GM20431 (cell line): Measurements from ENCODE around the gene PRR22.

Source experiments
- in situ Hi-C: fragments of 300-500 bp; cut with MseI, MboI; formaldehyde crosslinking; loops from one replicate; pipeline ENCODE4 v1.15.0; 2020; ENCODE audit warnings: low sequenced_read_pairs; ENCODE audit not compliant: unreplicated experiment

Gene PRR22

DNA sequence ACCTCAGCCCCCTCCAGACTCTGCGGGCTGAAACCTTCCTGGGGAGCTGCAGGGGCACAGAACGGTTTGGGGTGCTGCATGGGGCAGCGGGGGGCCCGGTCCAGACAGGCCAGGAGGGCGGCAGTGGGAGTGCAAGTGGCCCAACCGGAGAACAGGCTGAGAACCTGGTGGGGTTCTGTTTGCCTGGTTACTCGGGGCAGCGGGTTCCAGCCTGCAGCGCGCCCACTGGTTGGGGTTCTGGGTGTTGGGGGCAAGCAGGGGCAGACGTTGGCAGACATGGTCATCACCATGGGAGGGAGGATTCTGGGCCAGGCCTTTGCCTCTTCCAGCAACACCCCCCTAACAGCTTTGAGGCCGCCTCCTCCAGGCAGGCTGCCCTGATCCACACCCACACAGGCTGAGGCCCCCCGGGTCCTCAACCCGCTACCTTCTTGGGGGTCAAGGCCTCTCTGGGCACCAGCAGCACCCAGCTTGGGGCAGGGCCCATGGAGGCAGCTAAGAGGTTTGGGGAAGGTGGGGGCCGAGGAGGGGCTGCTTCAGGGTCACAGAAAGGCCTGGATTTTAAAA is at the start of gene PRR22:
PRR22 (minus strand) TSS at position 166 of the 567 bp plus-strand sequence; CDS start at position 80, 86 bp downstream.
- in situ Hi-C loops, result no loop called here

DNA sequence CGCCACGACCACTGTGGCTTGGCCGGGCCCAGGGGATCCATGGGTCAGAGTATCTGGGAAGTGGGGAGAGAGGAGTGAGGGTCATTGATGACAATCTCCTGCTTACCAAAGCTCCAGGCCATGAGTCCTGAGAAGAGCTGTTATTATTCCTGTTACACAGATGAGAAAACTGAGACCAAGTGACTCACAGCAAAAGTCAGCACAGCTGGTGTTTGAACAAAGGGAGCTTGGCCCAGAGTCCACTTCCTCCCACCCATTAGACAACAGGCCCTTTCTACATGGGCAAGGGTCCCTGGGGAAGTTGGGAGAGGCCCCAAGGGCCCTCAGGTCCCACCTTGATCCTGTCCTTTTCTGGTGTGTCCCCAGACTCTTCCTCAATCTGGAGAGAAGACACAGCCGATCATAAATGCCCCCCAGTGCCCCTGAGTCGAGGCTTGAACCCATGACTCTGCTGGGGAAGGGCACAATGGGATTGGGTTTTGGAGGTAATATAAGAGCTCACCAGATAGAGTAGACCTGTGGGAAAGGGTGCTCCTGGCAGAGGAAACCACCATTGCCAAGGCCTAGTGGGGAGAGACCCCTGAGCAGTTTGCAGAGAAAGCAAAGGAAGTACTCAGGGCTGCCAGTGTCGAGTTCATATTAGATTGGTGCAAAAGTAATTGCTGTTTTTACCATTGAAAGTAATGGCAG is 48.1 kb upstream of the PRR22 start:
- in situ Hi-C loops, result no loop called here

DNA sequence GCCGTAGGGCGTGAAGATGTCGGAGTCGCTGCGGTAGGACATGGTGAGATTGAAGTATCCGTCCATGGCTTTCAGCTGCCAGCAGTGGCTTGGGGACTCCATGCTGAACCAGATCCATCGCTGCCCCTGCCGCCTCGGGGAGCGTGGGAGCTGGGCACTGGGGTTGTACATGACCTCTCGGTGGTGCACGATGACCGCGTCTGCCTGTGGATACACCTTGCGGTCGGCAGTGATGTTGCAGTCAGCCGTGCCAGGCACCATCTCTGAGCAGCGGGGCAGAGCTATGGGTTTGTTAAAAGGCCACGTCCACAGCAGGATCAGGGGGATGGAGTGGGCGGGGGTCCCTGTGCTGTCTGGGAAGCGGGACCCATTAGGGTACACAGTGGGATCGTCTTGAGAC is 47.5 kb upstream of the PRR22 start:
- in situ Hi-C loops, result no loop called here

DNA sequence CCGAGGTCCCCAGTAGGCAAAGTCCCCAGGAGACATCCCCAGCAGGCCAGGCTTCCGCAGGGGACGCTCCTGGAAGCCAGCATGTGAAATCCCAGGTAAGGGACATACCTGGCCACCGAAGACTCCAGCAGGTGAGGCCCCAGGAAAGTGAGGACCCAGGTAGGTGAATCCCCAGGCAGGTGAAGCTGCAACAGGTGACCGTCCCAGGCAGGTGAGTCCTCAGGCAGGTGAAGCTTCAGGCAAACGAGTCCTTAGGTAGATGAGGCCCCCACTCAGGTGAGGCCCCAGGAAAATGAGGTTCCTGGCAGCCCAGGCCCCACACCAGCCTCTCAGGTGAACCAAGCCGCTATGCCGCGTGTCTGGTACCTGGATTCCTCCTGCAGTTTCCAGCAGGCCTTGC is 46.6 kb upstream of the PRR22 start:
- in situ Hi-C loops, result no loop called here

DNA sequence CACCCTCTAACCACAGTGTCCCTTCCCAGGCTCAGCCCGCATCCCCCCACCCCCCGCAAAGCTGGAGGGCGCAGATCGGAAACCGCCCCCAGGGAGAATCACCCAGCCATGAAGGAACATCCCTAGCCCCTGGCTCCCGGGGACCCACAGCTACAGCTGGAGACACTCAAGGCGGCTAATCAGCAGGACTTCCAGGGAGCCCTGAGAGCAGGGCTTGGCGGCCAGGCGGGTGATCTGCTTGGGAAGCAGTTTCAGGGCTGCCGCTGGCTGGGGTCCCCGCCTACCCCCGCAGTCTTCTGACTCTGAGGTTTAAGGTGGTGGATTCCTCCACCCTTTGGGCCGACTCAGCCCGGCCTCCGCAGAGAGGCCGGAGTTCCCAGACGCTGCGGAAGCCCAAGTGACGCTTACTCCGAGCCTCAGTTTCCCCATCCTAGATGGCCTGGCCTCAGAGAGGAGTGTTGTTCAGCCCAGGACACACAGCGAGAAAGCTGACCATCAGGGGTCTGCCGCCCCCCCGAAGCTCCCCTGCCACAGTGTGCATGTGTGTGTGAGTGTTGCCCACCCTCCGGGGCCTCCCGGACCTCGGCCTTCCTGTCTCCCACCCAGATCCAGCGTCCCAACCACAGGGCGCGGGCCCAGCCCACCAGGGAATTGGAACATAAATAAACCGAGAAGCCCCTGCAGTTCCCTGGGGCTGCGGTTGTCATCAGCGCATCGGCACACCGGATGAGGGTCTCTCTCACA is 45.2 kb upstream of the PRR22 start:
- in situ Hi-C loops, result no loop called here

DNA sequence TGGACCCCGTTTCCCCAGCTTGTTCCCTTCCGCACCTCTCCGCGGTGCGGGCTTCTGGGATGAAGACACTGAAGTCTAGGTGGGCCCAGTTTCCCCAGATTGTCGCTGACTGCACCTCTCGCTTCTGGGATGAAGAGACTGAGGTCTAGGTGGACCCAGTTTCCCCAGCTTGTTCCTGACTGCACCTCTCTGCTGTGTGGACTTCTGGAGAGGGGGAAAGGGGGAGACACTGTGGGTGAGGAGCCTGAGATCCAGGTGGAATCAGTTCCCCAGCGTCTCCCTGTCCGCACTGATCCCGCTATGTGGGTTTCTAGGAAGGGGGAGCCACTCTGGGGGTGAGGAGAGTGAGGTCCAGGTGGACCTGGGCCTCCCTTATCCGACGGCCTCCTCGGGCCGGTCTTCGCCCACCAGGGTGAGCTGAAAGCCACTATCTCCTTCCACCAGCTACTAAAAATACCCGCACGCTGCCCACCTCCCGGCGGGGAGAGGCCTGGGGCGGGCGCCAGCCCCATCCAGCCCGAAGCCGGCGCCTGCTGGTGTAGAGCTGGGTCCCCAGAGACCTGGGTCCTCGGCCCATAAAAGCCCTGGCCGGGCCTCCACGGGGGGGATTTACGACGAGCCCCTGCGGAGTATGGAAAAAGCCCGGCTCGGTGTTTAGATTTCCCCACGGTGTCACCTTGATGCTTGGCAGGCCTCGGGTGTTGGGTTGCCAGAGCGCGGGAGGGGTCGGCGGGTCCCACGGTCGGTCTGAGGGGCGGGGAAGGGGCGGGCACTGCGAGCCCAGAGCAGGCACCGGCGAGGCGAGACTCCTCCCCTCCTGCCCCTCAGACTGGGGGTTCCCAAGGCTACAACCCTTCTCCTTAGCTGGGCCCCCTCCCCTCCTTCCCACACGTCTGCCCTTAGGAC is 44.4 kb upstream of the PRR22 start:
- in situ Hi-C loops, result no loop called here

DNA sequence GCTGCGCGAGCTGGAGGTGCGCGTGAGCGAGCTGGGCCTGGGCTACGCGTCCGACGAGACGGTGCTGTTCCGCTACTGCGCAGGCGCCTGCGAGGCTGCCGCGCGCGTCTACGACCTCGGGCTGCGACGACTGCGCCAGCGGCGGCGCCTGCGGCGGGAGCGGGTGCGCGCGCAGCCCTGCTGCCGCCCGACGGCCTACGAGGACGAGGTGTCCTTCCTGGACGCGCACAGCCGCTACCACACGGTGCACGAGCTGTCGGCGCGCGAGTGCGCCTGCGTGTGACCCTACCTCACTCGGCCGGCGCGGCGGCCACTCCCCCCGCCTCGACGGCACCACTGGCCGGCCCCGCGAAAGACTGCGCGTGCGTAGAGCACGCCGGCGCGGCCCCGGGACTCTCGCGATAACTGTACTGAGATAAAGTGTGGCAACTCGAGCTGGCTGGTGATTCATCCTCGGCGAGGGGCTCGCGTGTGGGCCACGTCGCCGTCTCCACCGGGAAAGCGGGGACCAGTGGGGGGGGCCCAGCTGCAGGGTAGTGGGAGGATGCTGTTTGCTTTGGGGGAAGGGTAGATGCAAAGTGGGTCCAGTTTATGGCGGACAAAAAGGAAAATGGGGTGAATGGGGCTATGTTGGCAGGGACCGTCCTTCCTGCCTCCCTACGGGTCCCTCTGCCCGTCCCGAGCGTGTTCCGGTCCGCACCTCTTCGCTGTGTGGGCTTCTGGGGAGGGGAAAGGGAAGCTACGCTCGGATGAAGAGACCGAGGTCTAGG is 43.5 kb upstream of the PRR22 start:
- in situ Hi-C loops, result no loop called here

DNA sequence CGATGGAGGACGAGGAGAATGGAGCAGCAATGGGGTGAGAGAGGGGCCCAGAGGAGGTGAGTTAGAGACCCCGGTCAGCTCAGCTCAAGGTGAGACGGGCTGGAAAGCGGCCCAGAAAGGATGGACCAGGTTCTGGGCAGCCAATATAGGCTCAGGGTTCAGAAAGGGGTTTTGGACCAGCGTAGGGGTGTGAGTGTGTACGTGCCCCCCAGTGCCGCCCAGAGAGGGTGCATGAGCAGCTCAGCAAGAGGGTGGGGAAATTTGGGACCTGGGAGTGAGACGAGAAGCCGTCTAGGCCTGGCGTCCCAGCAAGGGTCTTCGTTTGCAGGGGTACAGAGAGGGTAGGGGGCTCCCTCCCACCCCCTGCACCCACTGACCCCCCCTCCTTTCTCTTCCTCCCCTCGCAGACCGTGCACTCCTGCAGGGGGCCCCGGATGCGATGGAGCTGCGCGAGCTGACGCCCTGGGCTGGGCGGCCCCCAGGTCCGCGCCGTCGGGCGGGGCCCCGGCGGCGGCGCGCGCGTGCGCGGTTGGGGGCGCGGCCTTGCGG is 42.9 kb upstream of the PRR22 start:
- in situ Hi-C loops, result no loop called here

DNA sequence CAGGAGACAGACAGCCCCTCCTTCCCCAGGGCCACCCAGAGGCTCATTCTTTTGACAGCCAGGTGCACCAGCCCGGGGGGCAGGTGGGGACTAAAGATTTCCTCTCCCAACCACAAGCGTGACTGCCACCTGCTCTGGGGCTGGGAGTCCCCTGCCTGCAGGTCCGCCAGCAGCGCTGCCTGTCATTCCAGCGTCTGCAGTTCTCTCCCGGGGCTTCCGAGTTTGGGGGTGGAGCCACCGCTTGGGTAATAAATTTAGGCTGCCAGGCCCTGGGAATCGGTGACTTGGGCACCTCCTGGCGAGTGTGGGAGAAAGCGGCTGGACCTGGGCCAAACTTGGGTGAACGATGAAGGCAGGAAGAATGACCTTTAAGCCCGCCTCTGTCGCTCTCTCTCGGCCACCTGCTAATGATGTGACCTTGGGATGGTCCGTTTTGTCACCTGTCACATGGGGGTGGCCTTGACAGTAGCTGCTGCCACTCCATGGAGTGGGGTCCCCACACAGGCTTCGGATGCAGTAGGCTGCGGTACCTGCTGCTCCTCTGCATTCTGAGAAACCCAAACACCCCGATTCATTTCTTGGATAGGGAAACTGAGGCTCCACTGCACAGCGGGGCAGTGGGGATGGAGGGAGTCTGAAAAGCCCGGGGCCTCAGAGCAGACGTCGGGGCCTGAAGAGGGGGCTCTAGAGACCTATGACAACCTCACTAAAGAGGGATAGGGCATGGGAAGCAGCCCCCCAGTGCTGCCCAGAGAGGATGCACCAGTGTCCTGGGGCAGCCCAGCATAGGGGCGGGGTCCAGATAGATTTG is 42.2 kb upstream of the PRR22 start:
- in situ Hi-C loops, result no loop called here

DNA sequence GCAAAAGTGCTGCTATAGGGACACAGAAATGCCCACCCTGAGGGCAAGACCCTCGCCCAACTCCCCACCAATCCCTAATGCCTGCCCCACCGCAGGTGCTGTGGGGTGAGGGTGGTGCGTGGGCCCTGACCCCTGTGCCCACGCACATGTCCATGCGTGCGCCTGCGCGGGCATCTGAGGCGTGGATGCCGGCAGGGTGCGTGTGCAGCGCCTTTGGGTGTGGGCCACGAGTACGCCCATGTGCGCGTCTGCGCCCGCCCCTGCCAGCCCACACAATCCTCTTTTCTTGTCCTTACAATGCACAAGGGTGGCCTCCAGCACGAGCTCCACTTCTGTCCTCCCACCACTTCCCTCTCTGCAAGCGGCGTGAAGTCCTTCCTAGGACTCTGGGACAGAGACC is 40.6 kb upstream of the PRR22 start:
- in situ Hi-C loops, result no loop called here

DNA sequence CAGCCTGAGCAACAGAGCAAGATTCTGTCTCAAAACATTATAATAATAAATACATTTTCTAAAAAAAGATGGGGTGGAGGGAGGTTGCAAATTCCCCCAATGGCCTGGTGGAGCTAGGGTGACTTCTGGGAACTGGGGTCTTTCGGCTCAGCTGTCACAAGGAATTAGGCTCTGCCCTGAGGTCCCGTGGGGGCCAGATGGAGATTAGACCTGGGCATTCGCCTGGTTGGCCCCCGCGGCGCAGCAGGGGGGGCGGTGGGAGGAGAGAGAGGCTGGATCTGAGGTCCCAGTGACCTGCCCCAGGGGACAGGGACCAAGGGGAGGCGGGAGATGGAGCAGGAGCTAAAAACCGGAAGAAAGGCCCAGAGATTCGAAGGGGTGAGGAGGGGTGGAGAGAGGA is 40.2 kb upstream of the PRR22 start:
- in situ Hi-C loops, result no loop called here

DNA sequence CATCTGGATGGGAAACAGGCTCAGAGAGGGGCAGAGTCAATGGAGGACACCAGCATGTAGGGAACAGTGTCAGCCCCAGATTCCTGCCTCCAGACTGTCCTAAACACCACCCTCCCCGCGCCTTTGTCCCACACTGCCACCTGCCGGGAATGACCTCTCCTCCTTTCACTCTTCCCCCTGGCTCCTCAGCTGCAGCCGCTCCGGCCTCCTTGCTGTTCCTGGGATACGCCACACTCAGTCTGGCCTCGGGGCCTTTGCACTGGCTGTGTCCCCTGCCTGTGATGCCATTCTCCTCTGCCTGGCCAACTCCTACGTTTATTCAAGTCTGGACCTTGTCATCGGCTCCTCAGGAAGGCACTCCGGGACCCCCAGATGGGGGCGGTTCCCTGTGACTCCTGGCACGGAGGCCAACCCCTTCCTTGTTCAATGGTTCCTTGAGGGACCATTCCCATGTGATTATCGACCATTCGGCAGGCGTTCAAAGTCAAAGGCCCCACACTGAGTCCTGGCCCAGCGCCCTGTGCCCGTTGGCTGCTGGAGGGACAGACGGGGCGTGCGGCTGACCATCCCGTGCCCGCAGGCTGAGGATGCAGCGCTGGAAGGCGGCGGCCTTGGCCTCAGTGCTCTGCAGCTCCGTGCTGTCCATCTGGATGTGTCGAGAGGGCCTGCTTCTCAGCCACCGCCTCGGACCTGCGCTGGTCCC is 39.2 kb upstream of the PRR22 start:
- in situ Hi-C loops, result no loop called here

DNA sequence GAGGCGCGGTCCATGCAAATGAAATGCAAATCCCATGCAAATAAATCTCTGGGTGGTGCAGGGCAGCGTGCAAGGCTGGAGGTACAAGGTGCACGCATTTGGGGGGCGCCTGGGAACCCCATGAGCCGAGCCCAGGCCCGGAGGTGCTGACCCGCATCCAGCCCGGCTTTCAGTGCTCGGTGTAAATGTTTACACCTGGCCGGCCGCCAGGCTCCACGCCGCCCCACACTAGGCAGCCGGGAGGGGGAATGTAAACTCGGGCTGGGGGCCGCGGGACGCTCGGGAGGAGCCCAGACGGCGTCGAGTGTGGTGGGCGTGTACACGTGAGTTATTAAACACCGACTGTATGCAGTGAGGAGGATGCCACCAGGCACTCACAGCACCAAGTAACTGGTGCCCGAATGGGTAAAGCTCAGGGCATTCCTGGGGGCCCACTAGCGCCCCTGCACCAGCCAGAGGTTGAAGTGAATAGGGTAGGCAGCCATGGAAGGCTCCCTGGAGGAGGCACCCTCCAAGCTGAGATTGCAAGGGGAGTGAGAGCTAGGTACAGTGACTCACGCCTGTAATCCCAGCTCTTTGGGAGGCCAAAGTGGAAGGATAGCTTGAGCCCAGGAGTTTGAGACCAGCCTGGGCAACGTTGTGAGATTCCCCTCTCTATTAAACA is 37.8 kb upstream of the PRR22 start:
- in situ Hi-C loops, result no loop called here

DNA sequence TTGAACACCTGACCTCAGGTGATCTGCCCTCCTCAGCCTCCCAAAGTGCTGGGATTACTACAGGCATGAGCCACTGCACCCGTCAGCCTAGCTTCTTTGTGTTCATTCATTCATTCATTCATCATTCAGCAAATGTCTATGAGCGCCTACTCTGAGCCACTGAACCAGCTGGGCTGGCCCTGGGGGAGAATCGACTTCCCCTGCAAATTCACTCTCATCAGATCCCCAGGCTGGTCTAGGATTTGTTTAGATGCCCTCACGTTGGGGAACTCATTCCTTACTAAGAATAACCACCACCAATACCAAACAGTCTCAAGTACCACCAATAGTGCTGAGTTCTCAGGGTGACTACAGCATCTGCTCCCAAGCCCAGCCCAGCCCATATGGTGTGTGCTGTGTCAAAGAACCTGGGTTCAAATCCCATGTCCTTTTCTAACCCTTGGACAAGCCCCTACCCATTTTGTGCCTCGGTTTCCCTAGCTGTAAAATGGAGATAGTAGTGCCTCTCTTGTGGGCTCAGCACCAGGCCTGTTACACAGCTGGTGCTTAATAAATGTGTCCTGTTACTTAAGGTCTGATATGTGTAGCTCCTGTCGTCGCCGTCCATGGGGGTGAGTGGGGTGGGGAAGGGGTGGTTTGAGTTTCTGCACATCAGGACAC is 37.1 kb upstream of the PRR22 start:
- in situ Hi-C loops, result no loop called here

DNA sequence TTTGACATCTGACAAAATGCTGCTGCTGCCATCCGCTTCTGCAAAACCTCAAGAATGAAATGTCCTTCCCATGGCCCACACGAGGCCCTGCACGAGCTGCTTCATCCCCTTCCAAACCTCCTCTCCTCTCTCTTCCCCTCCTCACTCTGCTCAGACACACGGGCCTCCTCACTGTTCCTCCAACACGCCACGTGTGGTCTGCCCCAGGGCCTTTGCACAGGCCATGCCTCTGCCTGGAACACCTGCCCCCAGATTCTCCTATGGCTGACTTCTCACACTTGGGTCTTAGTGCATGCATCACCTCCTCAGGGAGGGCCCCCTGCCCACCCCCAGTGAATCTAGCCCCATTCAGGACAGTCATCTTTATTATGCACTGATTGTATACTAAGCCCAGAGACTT is 36.2 kb upstream of the PRR22 start:
- in situ Hi-C loops, result no loop called here

DNA sequence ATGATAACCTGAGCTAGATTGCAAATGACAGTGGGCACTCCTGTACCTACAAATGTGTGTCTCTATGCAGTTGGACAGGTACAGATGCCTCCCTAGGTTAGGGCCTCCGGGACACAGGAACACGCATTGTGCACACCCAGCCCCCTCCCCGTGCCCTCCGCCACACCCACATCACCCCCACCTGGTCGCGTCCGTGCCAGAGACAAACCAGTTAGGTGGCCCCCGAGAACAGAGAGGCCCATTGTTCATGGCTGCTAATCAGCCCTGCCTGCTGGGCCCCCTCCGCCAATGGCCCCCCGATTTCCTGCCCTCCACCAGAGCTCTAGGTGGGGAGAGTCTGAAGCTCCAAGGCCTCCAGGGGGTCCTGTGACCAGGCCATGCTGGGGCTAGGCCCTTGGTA is 34.0 kb upstream of the PRR22 start:
- in situ Hi-C loops, result no loop called here

DNA sequence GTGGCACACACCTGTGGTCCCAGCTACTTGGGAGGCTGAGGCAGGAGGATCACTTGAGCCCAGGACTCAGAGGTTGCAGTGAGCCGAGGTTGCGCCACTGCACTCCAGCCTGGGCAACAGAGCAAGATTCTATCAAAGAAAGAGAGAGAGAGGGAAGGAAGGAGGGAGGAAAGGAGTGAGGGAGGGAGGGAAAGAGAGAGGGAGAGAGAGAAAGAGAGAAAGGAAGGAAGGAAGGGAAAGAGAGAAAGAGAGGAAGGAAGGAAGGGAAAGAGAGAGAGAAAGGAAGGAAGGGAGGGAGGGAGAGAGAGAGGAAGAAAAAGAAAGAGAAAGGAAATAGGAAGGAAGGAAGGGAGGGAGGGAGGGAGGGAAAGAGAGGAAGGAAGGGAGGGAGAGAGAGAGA is 32.7 kb upstream of the PRR22 start:
- in situ Hi-C loops, result no loop called here
